SK-N-SH (cell line): ENCODE data around the gene TP73. TPM values are rescaled to one million over a fixed set of nuclear protein-coding genes. Genes with fewer than 3 reads are reported as not detected.

Experiments used
- CTCF ChIA-PET: fragments of 300-600, 350-600 bp; formaldehyde crosslinking; extraction: SDS; loops from one replicate; lab custom pipeline; 2021; lab: Yijun Ruan, JAX
- POLR2A ChIA-PET: fragments of 350-600 bp; sonication (Branson Sonifier 250); formaldehyde crosslinking; extraction: SDS; loops from one replicate; lab custom pipeline; 2020; ENCODE audit warnings: antibody characterized with exemption, inconsistent platforms; lab: Yijun Ruan, JAX
- DNase-seq: peaks from one replicate; pipeline ENCODE4 v3.0.0; 2012
- H2AFZ ChIP-seq: fragments of 200-600 bp; sonication (generic); 2 replicates; pipeline ENCODE4 v1.8.1; 2016; ENCODE audit warnings: antibody characterized with exemption, mild to moderate bottlenecking, low read depth
- H3F3A ChIP-seq: fragments of 200-600 bp; sonication (generic); replicated peaks from 2 replicates; pipeline ENCODE3; 2016; ENCODE audit warnings: antibody characterized with exemption, mild to moderate bottlenecking; ENCODE audit not compliant: insufficient read depth
- H3K27ac ChIP-seq, 2 experiments: fragments of 200-500 bp in 1 of 2; fragments of 200-600 bp in 1 of 2; sonication (Bioruptor generic) in 1 of 2; sonication (generic), shearing (Covaris generic) in 1 of 2; 2 replicates each; pipeline versions ENCODE4 v1.5.1 to v1.6.1; 2014 to 2016; ENCODE audit warnings: low read depth in 2 of 2, inconsistent platforms in 1 of 2, low read length in 1 of 2, mild to moderate bottlenecking in 1 of 2, mixed read lengths in 1 of 2
- H3K27me3 ChIP-seq: fragments of 200-600 bp; sonication (generic), shearing (Covaris generic); 2 replicates; pipeline ENCODE4 v1.6.1; 2016; ENCODE audit warnings: mixed run types; ENCODE audit not compliant: insufficient read depth
- H3K36me3 ChIP-seq, 2 experiments: fragments of 200-500 bp in 1 of 2; fragments of 200-600 bp in 1 of 2; sonication (Bioruptor generic) in 1 of 2; sonication (generic) in 1 of 2; replicated peaks in 1 of 2; 2 replicates each; pipeline versions ENCODE3 to v1.5.1; 2014 to 2016; ENCODE audit warnings: low read length in 1 of 2, mild to moderate bottlenecking in 1 of 2; ENCODE audit not compliant: insufficient read depth in 2 of 2, control insufficient read depth in 1 of 2
- H3K4me1 ChIP-seq, 2 experiments: fragments of 200-500 bp in 1 of 2; fragments of 200-600 bp in 1 of 2; sonication (Bioruptor generic) in 1 of 2; sonication (generic), shearing (Covaris generic) in 1 of 2; 2 replicates each; pipeline versions ENCODE4 v1.5.1 to v1.6.1; 2014 to 2016; ENCODE audit warnings: low read depth in 1 of 2, low read length in 1 of 2, mixed run types in 1 of 2; ENCODE audit not compliant: insufficient read depth in 2 of 2, control insufficient read depth in 1 of 2
- H3K4me2 ChIP-seq: fragments of 200-600 bp; sonication (generic), shearing (Covaris generic); 2 replicates; pipeline ENCODE4 v1.6.1; 2017; ENCODE audit warnings: mixed run types
- H3K4me3 ChIP-seq, 2 experiments: fragments of 200-500 bp in 1 of 2; fragments of 200-600 bp in 1 of 2; sonication (Bioruptor generic) in 1 of 2; sonication (generic), shearing (Covaris generic) in 1 of 2; 2 replicates each; pipeline versions ENCODE4 v1.5.1 to v1.8.1; 2014 to 2016; ENCODE audit warnings: low read depth in 2 of 2, inconsistent platforms in 1 of 2, low read length in 1 of 2, mild to moderate bottlenecking in 1 of 2, mixed read lengths in 1 of 2, moderate library complexity in 1 of 2
- H3K79me2 ChIP-seq: fragments of 200-600 bp; sonication (generic); 2 replicates; pipeline ENCODE4 v1.8.1; 2017; ENCODE audit warnings: mild to moderate bottlenecking; ENCODE audit not compliant: insufficient read depth
- H3K9ac ChIP-seq: fragments of 200-600 bp; sonication (generic); 2 replicates; pipeline ENCODE4 v1.6.1; 2017; ENCODE audit warnings: mixed run types
- H3K9me2 ChIP-seq: fragments of 200-600 bp; sonication (generic); 2 replicates; pipeline ENCODE4 v1.6.1; 2017; ENCODE audit warnings: mixed run types
- H3K9me3 ChIP-seq: fragments of 200-600 bp; sonication (generic); 2 replicates; pipeline ENCODE4 v1.6.1; 2017; ENCODE audit warnings: mixed run types, mild to moderate bottlenecking, moderate library complexity
- H4K20me1 ChIP-seq: fragments of 200-600 bp; sonication (generic); 2 replicates; pipeline ENCODE4 v1.6.1; 2017; ENCODE audit warnings: mild to moderate bottlenecking, mixed run types; ENCODE audit not compliant: insufficient read depth
- CHD2 ChIP-seq: fragments of 150-350 bp; IDR thresholded peaks from 2 replicates; pipeline ENCODE4 v1.6.1; 2018; ENCODE audit warnings: low read length; ENCODE audit not compliant: partially characterized antibody
- CTCF ChIP-seq: fragments of 200-600 bp; sonication (generic); IDR thresholded peaks from 2 replicates; pipeline ENCODE4 v1.6.1; 2017; ENCODE audit warnings: antibody characterized with exemption, mild to moderate bottlenecking, moderate library complexity
- EZH2phosphoT487 ChIP-seq: fragments of 200-600 bp; sonication (generic); IDR thresholded peaks from 2 replicates; pipeline ENCODE4 v1.6.1; 2017; ENCODE audit warnings: low read depth, mixed run types, mild to moderate bottlenecking, antibody characterized with exemption, moderate library complexity, borderline replicate concordance
- GABPA ChIP-seq: IDR thresholded peaks from 2 replicates; pipeline ENCODE4 v1.4.0; 2012; ENCODE audit warnings: low read depth, mild to moderate bottlenecking
- MAX ChIP-seq: IDR thresholded peaks from 2 replicates; pipeline ENCODE4 v1.4.0; 2012; ENCODE audit warnings: low read depth
- NRF1 ChIP-seq: IDR thresholded peaks from 2 replicates; pipeline ENCODE4 v1.6.1; 2012; ENCODE audit warnings: low read depth, mild to moderate bottlenecking, low read length
- PBX3 ChIP-seq: IDR thresholded peaks from 2 replicates; pipeline ENCODE4; 2012
- RFX5 ChIP-seq: IDR thresholded peaks from 2 replicates; pipeline ENCODE4 v1.6.1; 2012; ENCODE audit warnings: mild to moderate bottlenecking, improper control_type of control experiment, low read length
- SIN3A ChIP-seq: IDR thresholded peaks from 2 replicates; pipeline ENCODE4 v1.6.1; 2012; ENCODE audit warnings: low read depth, mild to moderate bottlenecking, low read length, moderate library complexity, borderline replicate concordance
- SMC3 ChIP-seq: IDR thresholded peaks from 2 replicates; pipeline ENCODE4 v1.6.1; 2012; ENCODE audit warnings: low read depth, low read length, improper control_type of control experiment
- TAF1 ChIP-seq: IDR thresholded peaks from 2 replicates; pipeline ENCODE4 v1.6.1; 2012; ENCODE audit warnings: low read depth, mild to moderate bottlenecking, low read length, moderate library complexity, borderline replicate concordance
- TCF12 ChIP-seq: IDR thresholded peaks from 2 replicates; pipeline ENCODE4 v1.4.0; 2012
- WGBS: methylation state at CpG from one replicate; pipeline ENCODE4 v1.1.6; 2017; ENCODE audit warnings: low lambda C conversion rate; 5-methylcytosine and 5-hydroxymethylcytosine counted together
- polyA plus RNA-seq, 3 experiments: library from polyadenylated mRNA; depleted of rRNA; stranded (reverse); fragments of >200 nt; gene quantifications; 2 replicates each; pipeline ENCODE4 v1.2.3, GENCODE V29; 2012
- TF ChIP-seq, protein P1 (sequence below): IDR thresholded peaks from 2 replicates; pipeline ENCODE4 v1.4.0; 2012; ENCODE audit warnings: low read depth, borderline replicate concordance

Gene TP73
- polyA plus RNA-seq, 1 of the 3 experiments (the other 2 are of a cell fraction) = 0.64 TPM

GRCh38 chr1:3620708-3621107, 31.6 kb upstream of the TP73 start:
- CTCF ChIA-PET = interaction anchor here (0.7 to 6.4 kb wide), 21 partner anchors 8 to 177 kb away, joined by 3 to 78 read pairs (median 6); partner anchors contain the start of gene WRAP73

More at GRCh38 chr1:3620708-3621107, 31.6 kb upstream of the TP73 start:
- POLR2A ChIA-PET = no interaction called here
- no peak for TF ChIP-seq SIN3A
- no peak for TF ChIP-seq GABPA
- TF ChIP-seq CTCF = no peak
- no peak for TF ChIP-seq NRF1
- TF ChIP-seq, protein P1, sequence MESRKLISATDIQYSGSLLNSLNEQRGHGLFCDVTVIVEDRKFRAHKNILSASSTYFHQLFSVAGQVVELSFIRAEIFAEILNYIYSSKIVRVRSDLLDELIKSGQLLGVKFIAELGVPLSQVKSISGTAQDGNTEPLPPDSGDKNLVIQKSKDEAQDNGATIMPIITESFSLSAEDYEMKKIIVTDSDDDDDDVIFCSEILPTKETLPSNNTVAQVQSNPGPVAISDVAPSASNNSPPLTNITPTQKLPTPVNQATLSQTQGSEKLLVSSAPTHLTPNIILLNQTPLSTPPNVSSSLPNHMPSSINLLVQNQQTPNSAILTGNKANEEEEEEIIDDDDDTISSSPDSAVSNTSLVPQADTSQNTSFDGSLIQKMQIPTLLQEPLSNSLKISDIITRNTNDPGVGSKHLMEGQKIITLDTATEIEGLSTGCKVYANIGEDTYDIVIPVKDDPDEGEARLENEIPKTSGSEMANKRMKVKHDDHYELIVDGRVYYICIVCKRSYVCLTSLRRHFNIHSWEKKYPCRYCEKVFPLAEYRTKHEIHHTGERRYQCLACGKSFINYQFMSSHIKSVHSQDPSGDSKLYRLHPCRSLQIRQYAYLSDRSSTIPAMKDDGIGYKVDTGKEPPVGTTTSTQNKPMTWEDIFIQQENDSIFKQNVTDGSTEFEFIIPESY = no peak
- TF ChIP-seq PBX3 = no peak
- TF ChIP-seq CHD2 = no peak
- no peak for TF ChIP-seq TAF1
- TF ChIP-seq SMC3 = no peak
- TF ChIP-seq MAX = no peak
- TF ChIP-seq EZH2phosphoT487 = no peak
- no peak for TF ChIP-seq TCF12
- TF ChIP-seq RFX5 = no peak
- H3K4me1 ChIP-seq = peaks cover 0 to 22% of the 10 kb centered on the region in 2 experiments; a peak in 1 of 4 replicates
- no peaks in the 10 kb centered on the region for H3K9me3 ChIP-seq
- no peak overlapping the region for H3K4me2 ChIP-seq
- no peak overlapping the region for H3K4me3 ChIP-seq
- no peak overlapping the region for H3K27ac ChIP-seq
- WGBS = 88% methylated on average over 12 of the region's 12 CpGs
- H2AFZ ChIP-seq = no peak overlapping the region
- no peaks in the 10 kb centered on the region for H3K9me2 ChIP-seq
- DNase-seq = no peak
- H4K20me1 ChIP-seq = no peaks in the 10 kb centered on the region
- peaks cover 8% of the 10 kb centered on the region for H3K79me2 ChIP-seq
- peaks cover under 1% of the 10 kb centered on the region for H3F3A ChIP-seq
- no peak overlapping the region for H3K9ac ChIP-seq
- no peaks in the 10 kb centered on the region for H3K27me3 ChIP-seq
- H3K36me3 ChIP-seq = no peaks in the 10 kb centered on the region
